ENCODE results near the gene TRO.

DNA sequence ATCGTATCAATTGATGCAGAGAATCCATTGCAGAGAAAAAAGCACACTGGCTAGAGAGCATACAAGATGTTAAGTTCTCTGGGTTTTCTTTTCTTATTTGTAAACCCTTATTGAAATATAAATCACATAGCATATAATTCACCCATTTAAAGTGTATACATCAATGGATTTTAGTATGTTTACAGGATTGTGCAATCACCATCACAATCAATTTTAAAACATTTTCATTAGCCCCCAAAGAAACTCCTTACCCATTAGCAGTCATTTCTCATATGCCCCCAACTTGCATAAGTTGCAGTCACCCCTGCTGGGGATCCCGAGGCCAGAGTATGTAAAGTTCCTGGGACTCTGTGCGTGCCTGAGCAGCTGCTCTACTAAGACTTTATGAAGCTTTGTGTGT lies 34.9 kb upstream of the TRO start:
- TF ChIP-seq, protein P1, sequence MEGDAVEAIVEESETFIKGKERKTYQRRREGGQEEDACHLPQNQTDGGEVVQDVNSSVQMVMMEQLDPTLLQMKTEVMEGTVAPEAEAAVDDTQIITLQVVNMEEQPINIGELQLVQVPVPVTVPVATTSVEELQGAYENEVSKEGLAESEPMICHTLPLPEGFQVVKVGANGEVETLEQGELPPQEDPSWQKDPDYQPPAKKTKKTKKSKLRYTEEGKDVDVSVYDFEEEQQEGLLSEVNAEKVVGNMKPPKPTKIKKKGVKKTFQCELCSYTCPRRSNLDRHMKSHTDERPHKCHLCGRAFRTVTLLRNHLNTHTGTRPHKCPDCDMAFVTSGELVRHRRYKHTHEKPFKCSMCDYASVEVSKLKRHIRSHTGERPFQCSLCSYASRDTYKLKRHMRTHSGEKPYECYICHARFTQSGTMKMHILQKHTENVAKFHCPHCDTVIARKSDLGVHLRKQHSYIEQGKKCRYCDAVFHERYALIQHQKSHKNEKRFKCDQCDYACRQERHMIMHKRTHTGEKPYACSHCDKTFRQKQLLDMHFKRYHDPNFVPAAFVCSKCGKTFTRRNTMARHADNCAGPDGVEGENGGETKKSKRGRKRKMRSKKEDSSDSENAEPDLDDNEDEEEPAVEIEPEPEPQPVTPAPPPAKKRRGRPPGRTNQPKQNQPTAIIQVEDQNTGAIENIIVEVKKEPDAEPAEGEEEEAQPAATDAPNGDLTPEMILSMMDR (conservative IDR thresholded peaks at IDR 0.05 in 1 of 2, IDR thresholded peaks at IDR 0.05 in 1 of 2; ENCODE audit: extremely low read depth in 1 of 2, insufficient read depth in 1 of 2, low read depth in 1 of 2, low read length in 2 of 2), result no peak
- TF ChIP-seq EZH2 (IDR thresholded peaks at IDR 0.05; ENCODE audit: borderline replicate concordance, low read length), result no peak
